LNCAP (cell line): ENCODE data around the gene AGAP5.

ENCODE experiments used
- TF ChIP-seq, protein P1 (sequence below): fragments of 450-650 bp; IDR thresholded peaks from 2 replicates; pipeline ENCODE4 v1.5.1; 2017; ENCODE audit warnings: mild to moderate bottlenecking

Gene AGAP5

DNA sequence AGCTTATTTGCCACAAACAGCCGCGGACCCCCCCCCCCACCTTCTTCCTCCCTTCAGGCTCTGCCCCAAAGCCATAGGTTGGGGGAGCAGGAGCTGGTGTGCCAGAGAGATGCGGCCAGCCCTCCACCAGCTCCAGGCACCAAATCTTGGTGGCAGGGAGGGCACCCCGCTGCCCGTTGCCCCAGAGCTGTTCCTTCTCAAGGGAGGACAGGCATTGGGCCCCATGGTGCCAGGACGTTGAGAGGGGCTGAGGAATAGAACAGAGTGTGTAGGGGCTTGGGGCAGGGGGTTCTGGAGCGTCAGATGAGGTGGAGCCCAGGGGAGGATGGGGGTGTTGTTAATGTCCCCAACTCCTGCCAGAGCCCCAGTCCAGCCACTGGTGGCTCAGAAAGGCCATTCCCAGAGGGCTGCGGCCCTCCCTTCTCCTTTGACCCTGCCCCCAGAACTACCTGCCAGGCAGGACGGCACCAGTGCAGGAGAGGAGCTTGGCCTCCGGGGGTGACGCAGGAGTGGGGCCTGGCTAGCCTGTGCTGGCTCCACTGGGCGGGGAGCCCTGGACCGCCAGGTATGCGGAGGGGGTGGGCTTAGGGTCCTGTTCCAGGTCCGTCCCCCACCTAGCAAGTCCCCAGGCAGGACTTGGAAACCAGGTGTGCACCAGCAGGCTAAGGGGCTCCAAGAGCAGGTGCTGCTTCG lies 36.3 kb upstream of the AGAP5 start:
- TF ChIP-seq, protein P1, sequence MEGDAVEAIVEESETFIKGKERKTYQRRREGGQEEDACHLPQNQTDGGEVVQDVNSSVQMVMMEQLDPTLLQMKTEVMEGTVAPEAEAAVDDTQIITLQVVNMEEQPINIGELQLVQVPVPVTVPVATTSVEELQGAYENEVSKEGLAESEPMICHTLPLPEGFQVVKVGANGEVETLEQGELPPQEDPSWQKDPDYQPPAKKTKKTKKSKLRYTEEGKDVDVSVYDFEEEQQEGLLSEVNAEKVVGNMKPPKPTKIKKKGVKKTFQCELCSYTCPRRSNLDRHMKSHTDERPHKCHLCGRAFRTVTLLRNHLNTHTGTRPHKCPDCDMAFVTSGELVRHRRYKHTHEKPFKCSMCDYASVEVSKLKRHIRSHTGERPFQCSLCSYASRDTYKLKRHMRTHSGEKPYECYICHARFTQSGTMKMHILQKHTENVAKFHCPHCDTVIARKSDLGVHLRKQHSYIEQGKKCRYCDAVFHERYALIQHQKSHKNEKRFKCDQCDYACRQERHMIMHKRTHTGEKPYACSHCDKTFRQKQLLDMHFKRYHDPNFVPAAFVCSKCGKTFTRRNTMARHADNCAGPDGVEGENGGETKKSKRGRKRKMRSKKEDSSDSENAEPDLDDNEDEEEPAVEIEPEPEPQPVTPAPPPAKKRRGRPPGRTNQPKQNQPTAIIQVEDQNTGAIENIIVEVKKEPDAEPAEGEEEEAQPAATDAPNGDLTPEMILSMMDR, result no peak

DNA sequence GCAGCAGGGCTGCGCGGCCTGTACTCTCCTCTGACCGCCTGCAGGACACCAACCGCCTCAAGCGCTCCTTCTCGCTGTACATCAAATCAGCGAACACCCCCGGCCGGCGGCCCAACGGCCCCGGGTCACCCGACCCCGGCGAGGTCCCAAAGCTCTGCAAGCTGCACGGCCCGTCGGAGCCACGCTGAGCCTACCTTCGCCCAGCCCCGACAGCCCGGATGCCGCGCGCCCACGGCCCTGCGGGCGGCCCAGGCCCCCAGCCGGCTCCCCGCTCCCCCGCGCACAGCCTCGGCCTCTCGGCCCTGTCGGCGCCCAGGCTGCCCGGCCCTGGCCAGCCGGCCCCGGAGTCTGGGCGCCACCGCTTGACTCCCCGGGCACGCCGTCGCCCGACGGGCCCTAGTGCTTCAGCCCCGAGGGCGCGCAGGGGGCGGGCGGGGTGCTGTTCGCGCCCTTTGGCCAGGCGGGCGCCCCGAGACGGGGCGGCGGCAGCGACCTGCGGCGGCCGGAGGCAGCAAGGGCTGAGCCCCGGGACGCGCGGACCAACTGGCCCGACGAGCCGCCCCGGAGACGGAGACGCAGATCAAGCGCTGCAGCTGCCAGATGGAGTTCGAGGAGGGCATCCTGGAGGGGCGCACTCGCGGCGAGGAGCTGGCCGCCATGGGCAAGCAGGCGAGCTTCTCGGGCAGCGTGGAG lies 35.2 kb upstream of the AGAP5 start:
- TF ChIP-seq, protein P1, result no peak

DNA sequence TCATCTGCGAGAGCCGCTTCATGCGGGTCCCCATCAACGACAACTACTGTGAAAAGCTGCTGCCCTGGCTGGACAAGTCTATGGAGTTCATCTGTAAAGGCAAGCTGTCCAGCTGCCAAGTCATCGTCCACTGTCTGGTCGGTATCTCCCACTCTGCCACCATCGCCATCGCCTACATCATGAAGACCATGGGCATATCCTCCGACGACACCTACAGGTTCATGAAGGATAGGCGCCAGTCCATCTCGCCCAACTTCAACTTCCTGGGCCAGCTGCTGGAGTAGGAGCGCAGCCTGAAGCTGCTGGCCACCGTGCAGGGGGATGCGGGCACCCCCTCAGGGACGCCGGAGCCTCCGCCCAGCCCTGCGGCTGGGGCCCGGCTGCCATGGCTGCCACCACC lies 34.5 kb upstream of the AGAP5 start:
- TF ChIP-seq, protein P1, result no peak

DNA sequence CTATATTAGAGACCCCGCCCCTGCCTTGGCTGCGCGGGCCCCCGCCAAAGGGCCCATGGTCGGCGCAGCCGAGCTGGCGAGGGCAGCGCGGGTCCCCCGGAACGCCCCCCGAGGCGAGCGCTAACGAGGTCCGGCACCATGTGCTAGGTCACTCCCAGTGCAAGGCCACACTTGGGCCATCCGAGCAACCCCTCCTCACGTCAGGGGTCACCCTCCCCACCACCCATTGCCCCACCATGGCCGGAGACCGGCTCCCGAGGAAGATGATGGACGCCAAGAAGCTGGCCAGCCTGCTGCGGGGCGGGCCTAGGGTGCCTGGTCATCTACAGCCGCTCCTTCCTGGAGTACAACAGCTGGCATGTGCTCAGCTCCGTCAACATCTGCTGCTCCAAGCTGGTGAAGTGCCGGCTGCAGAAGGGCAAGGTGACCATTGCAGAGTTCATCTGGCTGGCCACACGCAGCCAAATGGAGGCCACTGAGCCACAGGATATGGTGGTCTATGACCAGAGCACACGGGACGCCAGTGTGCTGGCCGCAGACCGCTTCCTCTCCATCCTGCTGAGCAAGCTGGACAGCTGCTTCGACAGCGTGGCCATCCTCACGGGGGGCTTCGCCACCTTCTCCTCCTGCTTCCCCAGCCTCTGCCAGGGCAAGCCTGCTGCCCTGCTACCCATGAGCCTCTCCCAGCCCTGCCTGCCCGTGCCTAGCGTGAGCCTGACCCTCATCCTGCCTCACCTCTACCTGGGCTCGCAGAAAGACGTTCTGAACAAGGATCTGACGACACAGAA lies 33.9 kb upstream of the AGAP5 start:
- TF ChIP-seq, protein P1, result no peak

DNA sequence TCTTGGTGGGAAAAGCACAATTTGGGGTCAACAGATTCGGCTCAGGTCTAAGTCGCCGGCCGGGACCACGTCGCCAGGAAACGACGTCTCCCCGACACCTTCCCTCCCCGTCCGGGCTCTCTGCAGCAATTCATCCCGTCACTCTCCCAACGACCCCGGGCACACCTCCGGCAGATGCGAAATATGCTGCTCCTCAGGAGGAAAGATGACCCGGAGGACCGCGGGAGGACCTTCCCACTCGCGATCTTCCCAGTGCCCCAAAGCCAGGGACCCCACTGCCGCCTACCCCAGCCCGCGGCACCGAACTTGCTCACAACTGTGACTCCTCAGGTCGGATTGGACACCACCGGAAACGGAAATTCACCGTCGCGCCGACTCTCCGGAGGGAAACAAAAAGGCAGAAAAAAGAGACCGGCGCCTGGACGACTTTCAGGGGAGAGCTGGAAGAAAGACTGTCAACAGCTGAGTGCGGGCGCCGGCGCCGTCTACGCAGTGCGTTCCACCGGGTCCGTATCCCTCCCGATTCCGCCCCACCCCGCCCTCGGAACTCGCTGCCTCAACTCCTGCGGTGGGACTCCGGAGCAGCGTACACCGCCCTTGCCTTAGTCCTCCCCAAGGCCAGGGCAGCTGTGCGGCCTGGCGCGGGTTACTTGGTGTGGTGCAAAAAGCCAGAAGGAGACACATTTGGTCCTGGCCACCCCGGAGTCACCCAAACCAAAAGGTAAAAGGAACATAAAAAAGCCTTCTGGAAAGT lies 32.4 kb upstream of the AGAP5 start:
- TF ChIP-seq, protein P1, result no peak

DNA sequence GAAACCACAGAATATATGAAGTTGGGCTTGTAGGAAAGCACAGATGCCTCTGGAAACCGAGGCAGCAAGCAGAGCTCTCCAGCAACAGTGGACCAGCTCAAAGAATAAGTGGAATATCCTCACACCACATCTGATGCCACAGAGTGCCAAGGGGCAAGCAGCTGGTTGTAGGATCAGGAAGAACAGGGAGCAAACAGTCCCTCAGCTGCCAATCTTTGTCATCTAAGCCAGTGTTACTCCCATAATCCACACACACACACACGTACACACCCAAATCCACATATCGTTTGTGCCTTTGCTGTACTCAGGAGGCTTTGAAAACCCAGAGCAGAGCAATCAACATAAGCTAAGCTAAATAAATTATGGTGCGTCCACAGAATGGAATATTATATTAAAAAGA lies 25.6 kb upstream of the AGAP5 start:
- TF ChIP-seq, protein P1, result no peak

DNA sequence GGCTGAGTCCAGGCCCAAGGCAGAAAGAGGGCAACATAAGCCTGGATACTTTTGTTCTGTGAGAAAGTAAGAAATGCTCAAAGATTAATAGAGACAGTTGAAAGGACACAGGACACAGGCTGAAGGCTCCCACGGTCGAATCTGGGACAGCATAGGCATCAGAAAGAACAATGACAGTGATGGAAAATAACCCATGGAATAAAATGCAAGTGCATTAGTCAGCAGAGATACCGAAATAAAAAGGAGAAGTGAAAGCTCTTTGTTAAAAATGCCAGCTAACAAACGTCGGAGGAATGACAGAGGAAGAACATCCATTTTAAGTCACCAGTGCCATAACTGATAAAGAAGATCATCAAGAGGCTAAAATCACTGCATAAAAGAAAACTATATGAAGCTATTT lies 19.6 kb upstream of the AGAP5 start:
- TF ChIP-seq, protein P1, result no peak
